Esophagus muscularis mucosa (tissue), 4 donors: Measurements from ENCODE around the gene PTPRN.

Experiments used
- EP300 ChIP-seq: sonication (generic); formaldehyde crosslinking; IDR thresholded peaks from one replicate; pipeline ENCODE4 v1.6.1; 2017; ENCODE audit warnings: antibody characterized with exemption
- POLR2A ChIP-seq: fragments of 450-650 bp; IDR thresholded peaks from one replicate; pipeline ENCODE4 v1.6.1; 2017; ENCODE audit warnings: antibody characterized with exemption, moderate library complexity, mild to moderate bottlenecking, low read depth
- POLR2AphosphoS5 ChIP-seq, 2 donors: sonication (generic); formaldehyde crosslinking; IDR thresholded peaks; one replicate each; pipeline ENCODE4 v1.6.1; 2017; ENCODE audit warnings: antibody characterized with exemption in 2 of 2
- TF ChIP-seq, protein P1 (sequence below), 3 experiments: fragments of 200-600 bp in 2 of 3; fragments of 450-650 bp in 1 of 3; sonication (generic) in 2 of 3; IDR thresholded peaks; one replicate each; pipeline ENCODE4 v1.5.1; 2017 to 2019; ENCODE audit warnings: antibody characterized with exemption in 3 of 3, mild to moderate bottlenecking in 2 of 3, moderate library complexity in 1 of 3

DNA sequence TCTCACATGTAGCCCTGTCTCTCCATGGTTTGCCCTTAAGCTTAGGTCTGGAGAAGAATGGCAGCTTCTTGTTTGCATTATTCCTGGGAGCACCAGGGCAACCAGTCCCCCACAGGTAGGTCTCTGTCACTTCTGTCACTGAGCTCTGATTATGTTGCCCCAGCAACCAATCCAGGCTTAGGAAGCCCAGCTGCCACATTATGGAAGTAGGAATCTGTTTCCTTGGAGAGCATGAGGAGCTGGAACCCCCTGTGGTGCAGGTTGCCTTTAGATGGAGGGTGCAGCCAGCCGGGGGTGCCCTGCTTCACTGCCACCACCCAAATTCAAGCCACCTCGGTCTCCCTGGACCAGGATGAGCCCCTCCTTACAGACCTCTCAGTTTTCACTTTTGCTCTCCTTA, 18.5 kb upstream of the PTPRN start:
- TF ChIP-seq, protein P1, sequence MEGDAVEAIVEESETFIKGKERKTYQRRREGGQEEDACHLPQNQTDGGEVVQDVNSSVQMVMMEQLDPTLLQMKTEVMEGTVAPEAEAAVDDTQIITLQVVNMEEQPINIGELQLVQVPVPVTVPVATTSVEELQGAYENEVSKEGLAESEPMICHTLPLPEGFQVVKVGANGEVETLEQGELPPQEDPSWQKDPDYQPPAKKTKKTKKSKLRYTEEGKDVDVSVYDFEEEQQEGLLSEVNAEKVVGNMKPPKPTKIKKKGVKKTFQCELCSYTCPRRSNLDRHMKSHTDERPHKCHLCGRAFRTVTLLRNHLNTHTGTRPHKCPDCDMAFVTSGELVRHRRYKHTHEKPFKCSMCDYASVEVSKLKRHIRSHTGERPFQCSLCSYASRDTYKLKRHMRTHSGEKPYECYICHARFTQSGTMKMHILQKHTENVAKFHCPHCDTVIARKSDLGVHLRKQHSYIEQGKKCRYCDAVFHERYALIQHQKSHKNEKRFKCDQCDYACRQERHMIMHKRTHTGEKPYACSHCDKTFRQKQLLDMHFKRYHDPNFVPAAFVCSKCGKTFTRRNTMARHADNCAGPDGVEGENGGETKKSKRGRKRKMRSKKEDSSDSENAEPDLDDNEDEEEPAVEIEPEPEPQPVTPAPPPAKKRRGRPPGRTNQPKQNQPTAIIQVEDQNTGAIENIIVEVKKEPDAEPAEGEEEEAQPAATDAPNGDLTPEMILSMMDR (IDR thresholded peaks at IDR 0.05), result no peak
- no peak for TF ChIP-seq POLR2AphosphoS5 (IDR thresholded peaks at IDR 0.05)
- TF ChIP-seq EP300, result no peak
- TF ChIP-seq POLR2A, result no peak
